ENCODE data around the gene APBA2. TPM values are rescaled to one million over a fixed set of nuclear protein-coding genes. Genes with fewer than 3 reads are reported as not detected.

Gene APBA2
- total RNA-seq, 2 donors from 2014 or later, result 0.77 to 1.0 TPM

DNA sequence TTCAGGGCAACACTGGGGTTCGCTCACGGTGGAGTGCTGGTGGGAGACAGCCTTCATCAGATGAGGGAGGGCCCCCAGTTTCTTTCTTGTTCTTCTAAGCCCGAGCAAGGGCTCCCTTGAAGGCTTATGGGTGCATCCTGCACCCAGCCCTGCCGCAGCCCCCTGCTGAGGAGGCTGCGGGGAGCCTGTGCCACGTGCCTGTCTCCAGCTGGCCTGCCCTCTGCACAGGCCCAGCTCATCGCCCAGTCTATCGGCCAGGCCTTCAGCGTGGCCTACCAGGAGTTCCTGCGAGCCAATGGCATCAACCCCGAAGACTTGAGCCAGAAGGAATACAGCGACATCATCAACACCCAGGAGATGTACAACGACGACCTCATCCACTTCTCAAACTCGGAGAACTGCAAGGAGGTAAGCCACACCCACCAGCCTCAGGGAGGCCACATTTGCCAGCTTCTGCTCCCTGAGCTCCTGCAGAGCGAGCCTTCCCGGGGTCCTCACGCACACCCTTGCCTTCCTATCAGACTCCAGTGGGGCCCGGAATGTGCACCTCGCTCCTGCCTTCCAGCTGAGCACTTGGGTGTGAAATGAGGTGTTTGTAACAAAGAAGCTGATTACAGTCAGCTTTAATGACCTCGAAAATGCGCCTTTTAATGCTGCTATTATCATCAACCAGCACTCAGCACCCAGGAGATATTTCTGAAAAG lies 219.5 kb downstream of the APBA2 start:
- H3K36me3 ChIP-seq, result no peaks in the 10 kb centered on the region
- H3K27ac ChIP-seq, result no peak overlapping the region
- no peaks in the 10 kb centered on the region for H3K9me3 ChIP-seq
- H3K4me3 ChIP-seq, result no peak overlapping the region
- H3K4me1 ChIP-seq, result no peaks in the 10 kb centered on the region
- intact Hi-C loops (cut with DNase I), result no loop called here
- TF ChIP-seq, protein P1, sequence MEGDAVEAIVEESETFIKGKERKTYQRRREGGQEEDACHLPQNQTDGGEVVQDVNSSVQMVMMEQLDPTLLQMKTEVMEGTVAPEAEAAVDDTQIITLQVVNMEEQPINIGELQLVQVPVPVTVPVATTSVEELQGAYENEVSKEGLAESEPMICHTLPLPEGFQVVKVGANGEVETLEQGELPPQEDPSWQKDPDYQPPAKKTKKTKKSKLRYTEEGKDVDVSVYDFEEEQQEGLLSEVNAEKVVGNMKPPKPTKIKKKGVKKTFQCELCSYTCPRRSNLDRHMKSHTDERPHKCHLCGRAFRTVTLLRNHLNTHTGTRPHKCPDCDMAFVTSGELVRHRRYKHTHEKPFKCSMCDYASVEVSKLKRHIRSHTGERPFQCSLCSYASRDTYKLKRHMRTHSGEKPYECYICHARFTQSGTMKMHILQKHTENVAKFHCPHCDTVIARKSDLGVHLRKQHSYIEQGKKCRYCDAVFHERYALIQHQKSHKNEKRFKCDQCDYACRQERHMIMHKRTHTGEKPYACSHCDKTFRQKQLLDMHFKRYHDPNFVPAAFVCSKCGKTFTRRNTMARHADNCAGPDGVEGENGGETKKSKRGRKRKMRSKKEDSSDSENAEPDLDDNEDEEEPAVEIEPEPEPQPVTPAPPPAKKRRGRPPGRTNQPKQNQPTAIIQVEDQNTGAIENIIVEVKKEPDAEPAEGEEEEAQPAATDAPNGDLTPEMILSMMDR (IDR thresholded peaks at IDR 0.05), result no peak
- H3K27me3 ChIP-seq, result no peaks in the 10 kb centered on the region
- no peak overlapping the region for H3K9ac ChIP-seq (ENCODE audit: low read depth in 2 of 2, low read length in 2 of 2)
- DNase-seq, result no peak

DNA sequence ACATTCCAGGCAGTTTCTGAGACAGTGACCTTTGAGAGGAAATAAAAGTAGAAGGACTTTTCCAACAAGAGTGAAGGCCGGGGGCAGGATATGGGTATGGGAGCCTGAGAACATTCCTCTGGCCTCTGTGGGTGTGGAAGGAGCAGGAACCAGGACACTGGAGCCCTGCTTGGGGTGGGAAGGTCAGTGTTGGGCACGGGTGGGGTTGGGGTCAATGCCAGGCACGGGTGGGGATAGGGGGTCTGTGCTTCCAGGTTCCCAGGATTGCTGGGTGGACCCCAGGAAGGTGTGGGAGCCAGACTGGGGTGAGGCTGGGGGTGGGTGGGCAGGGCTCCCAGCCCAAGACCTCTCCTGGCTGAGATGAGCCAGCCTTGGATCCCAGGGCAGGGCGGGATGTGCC lies 220.3 kb downstream of the APBA2 start:
- H3K27me3 ChIP-seq, result no peaks in the 10 kb centered on the region
- no peak overlapping the region for H3K4me3 ChIP-seq
- no peak overlapping the region for H3K27ac ChIP-seq
- TF ChIP-seq, protein P1 (IDR thresholded peaks at IDR 0.05), result no peak
- no peak overlapping the region for H3K9ac ChIP-seq (ENCODE audit: low read depth in 2 of 2, low read length in 2 of 2)
- intact Hi-C loops (cut with DNase I), result no loop called here
- H3K4me1 ChIP-seq, result no peaks in the 10 kb centered on the region
- no peaks in the 10 kb centered on the region for H3K9me3 ChIP-seq
- H3K36me3 ChIP-seq, result no peaks in the 10 kb centered on the region
- DNase-seq, result no peak

DNA sequence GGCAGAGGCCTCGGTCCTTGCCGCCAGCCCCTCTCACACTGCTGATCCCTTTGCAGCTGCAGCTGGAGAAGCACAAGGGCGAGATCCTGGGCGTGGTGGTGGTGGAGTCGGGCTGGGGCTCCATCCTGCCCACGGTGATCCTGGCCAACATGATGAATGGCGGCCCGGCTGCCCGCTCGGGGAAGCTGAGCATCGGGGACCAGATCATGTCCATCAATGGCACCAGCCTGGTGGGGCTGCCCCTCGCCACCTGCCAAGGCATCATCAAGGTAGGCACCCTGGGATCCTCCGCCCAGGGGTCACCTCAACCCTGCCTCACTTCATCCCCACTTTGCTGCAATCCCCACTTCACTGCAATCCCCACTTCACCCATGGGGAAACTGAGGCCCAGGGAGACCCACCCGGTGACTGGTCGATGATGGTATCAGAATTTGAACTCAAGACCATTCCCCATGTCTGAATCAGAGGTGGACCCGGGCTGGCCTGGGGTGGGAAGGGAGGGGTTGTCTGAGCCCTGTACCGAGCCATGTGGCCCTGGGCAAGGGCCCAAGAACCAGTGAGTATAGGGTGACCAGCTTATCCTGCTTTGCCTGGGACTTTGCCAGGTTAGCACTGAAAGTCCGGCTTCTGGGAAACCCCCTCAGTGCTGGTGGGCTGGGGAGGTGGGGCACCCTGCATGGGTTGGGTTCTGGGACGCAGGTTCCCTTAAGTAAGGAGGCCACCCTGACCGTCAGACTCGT lies 220.9 kb downstream of the APBA2 start:
- Histone ChIP-seq H3K27ac (no peak overlapping the region), H3K9ac (ENCODE audit: low read depth in 2 of 2, low read length in 2 of 2) (no peak overlapping the region), H3K36me3 (no peaks in the 10 kb centered on the region), H3K9me3 (no peaks in the 10 kb centered on the region), H3K4me1 (no peaks in the 10 kb centered on the region), H3K4me3 (no peak overlapping the region), H3K27me3 (no peaks in the 10 kb centered on the region)
- intact Hi-C loops (cut with DNase I), result no loop called here
- TF ChIP-seq, protein P1 (IDR thresholded peaks at IDR 0.05), result no peak
- no peak for DNase-seq

DNA sequence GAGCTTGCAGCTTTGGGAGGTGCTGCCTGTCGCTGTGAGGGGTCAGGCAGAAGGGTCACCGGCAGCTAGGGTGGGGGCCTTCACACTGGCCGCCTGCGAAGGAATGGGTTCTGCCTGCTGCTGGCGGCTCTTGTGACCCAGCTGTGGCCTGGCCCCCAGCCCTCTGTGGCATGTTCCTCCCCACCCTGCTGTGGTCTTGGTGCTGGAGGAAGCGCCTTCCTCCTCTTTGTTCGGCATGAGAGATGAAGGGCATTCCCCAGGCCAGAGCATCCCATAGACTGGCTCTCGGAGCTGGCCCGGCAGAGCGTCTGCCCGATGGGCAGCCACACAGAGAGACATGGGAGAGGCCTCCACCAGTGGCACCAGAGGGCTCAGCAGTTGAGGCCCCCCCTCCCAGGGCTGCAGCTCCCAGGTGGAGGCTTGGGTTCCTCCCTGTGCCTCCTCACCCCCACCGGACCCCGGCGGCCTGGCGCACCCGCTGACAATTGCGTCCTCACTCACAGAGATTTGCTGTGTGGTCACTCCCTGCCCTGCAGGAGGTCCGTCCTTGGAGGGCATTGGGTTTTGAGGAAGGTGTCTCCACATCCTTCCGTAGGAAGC lies 221.6 kb downstream of the APBA2 start:
- Histone ChIP-seq H3K27me3 (no peaks in the 10 kb centered on the region), H3K36me3 (no peaks in the 10 kb centered on the region), H3K27ac (no peak overlapping the region), H3K9ac (ENCODE audit: low read depth in 2 of 2, low read length in 2 of 2) (no peak overlapping the region), H3K4me1 (no peaks in the 10 kb centered on the region), H3K4me3 (no peak overlapping the region), H3K9me3 (no peaks in the 10 kb centered on the region)
- TF ChIP-seq, protein P1 (IDR thresholded peaks at IDR 0.05), result no peak
- intact Hi-C loops (cut with DNase I), result no loop called here
- no peak for DNase-seq

DNA sequence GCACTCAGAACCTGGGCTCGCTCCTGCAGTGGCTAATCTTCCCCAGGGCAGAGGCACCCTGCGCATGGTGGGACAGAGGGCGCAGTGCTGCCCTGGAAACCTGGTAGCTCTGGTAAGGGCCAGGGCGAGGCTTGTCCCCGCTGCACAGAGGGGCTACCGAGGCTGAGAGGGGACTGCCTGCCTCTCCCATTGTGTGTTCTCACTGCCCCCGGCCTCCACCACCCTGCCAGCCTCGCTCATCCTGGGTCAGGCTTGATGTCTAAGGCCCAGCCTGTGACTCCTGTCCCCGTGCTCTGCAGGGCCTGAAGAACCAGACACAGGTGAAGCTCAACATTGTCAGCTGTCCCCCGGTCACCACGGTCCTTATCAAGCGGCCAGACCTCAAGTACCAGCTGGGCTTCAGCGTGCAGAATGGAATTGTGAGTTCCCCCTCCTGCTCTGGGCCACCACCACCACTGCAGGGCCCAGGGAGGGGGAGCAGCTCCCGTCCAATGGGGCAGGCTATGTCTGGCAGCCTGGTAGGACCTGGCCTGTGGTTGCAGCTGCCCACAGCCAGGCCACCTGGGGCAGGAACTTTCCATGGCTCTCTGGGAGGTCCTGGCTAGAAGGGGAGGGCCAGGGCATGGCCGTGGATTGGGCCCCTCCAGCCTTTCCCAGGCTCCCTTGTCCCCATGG lies 222.3 kb downstream of the APBA2 start:
- H3K4me1 ChIP-seq, result no peaks in the 10 kb centered on the region
- H3K27ac ChIP-seq, result no peak overlapping the region
- TF ChIP-seq, protein P1 (IDR thresholded peaks at IDR 0.05), result no peak
- H3K36me3 ChIP-seq, result no peaks in the 10 kb centered on the region
- no peak overlapping the region for H3K9ac ChIP-seq (ENCODE audit: low read depth in 2 of 2, low read length in 2 of 2)
- no peaks in the 10 kb centered on the region for H3K27me3 ChIP-seq
- no peak overlapping the region for H3K4me3 ChIP-seq
- intact Hi-C loops (cut with DNase I), result no loop called here
- DNase-seq, result no peak
- H3K9me3 ChIP-seq, result no peaks in the 10 kb centered on the region

All from colonic mucosa (tissue), 4 donors.